ENCODE results near the gene ABHD4.

GRCh38 chr14:22560662-22561365, 37.3 kb upstream of the ABHD4 start:
- TF ChIP-seq POLR2A (IDR thresholded peaks at IDR 0.05) = no peak
- TF ChIP-seq CTCF (IDR thresholded peaks at IDR 0.05) = no peak
